ENCODE results near the gene PBX4.

Gene PBX4

DNA sequence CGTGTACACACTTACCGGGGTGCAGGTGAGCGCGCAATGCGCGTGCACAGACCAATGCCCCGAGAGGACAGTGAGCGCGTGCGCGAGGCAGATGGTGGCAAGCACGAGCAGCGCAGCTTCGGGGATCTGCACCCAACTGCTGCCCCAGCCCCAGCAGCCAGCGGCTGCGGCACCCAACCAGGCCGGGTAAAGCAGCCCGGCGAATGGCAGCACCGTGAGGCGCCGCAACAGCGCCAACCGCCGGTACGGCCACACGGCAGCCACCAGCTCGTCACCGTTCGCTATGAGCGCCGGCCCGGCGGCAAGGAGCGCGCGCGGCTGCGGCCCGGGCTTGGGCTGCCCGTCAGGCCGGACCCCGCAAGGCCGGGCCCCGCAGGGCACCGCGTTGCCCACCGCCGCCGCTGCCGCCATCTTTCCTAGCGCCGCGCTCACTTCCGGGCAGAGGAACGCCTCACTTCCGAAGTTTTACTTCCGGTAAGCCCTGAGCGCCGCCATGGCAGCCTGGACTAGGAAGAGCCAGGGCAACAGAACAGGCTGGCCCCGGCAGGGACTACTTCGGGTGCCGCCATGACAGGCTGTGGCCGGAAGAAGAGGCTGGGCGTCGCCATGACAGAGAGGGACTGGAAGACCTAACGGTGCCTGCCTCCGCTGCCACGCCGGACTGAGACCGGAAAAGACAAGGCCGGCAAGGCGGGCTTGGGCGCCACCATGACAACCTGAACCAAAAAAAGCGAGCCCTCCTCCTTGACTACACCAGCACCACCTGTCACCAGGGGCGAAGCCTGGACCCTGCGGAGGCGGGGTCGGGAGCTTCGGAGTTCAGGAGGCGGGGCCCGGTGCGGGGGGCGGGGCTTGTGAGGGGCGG is 45.0 kb upstream of the PBX4 start, which contains the start of gene ATP13A1 (continued):
- TF ChIP-seq, protein P1, sequence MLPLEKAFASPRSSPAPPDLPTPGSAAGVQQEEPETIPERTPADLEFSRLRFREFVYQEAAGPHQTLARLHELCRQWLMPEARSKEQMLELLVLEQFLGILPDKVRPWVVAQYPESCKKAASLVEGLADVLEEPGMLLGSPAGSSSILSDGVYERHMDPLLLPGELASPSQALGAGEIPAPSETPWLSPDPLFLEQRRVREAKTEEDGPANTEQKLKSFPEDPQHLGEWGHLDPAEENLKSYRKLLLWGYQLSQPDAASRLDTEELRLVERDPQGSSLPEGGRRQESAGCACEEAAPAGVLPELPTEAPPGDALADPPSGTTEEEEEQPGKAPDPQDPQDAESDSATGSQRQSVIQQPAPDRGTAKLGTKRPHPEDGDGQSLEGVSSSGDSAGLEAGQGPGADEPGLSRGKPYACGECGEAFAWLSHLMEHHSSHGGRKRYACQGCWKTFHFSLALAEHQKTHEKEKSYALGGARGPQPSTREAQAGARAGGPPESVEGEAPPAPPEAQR (tag by site-specific recombination; IDR thresholded peaks at IDR 0.05), result no peak
- TF ChIP-seq ZNF214 (tag by site-specific recombination; IDR thresholded peaks at IDR 0.05; ENCODE audit: borderline replicate concordance) (no peak), GLI4 (tag by site-specific recombination; IDR thresholded peaks at IDR 0.05) (no peak), SALL2 (tag by site-specific recombination; IDR thresholded peaks at IDR 0.05; ENCODE audit: borderline replicate concordance) (no peak), ZNF426 (tag by site-specific recombination; IDR thresholded peaks at IDR 0.05) (no peak), REPIN1 (tag by site-specific recombination; IDR thresholded peaks at IDR 0.05; ENCODE audit: low read depth) (no peak), OVOL3 (tag by site-specific recombination; IDR thresholded peaks at IDR 0.05) (peak; percentile 85), ZBTB17 (tag by site-specific recombination; IDR thresholded peaks at IDR 0.05) (0 out of 2 replicates have a peak, but pooled peaks have one; percentile 6), ZNF785 (tag by site-specific recombination; IDR thresholded peaks at IDR 0.05) (no peak), ZNF37A (tag by site-specific recombination; IDR thresholded peaks at IDR 0.05) (no peak), ZNF660 (tag by site-specific recombination; IDR thresholded peaks at IDR 0.05) (no peak), KLF10 (tag by site-specific recombination; IDR thresholded peaks at IDR 0.05) (no peak), HOXA7 (CRISPR knock-in tag; IDR thresholded peaks at IDR 0.05; ENCODE audit: borderline replicate concordance) (no peak), ZNF549 (tag by site-specific recombination; IDR thresholded peaks at IDR 0.05) (no peak), ZNF19 (tag by site-specific recombination; IDR thresholded peaks at IDR 0.05; ENCODE audit: low read depth) (no peak), ZNF274 (IDR thresholded peaks at IDR 0.05; ENCODE audit: low read length) (no peak), ZNF274 (tag by site-specific recombination; IDR thresholded peaks at IDR 0.05; ENCODE audit: borderline replicate concordance) (no peak), ZNF701 (tag by site-specific recombination; IDR thresholded peaks at IDR 0.05) (no peak), ZNF600 (tag by site-specific recombination; IDR thresholded peaks at IDR 0.05) (no peak)
- TF ChIP-seq, protein P2, sequence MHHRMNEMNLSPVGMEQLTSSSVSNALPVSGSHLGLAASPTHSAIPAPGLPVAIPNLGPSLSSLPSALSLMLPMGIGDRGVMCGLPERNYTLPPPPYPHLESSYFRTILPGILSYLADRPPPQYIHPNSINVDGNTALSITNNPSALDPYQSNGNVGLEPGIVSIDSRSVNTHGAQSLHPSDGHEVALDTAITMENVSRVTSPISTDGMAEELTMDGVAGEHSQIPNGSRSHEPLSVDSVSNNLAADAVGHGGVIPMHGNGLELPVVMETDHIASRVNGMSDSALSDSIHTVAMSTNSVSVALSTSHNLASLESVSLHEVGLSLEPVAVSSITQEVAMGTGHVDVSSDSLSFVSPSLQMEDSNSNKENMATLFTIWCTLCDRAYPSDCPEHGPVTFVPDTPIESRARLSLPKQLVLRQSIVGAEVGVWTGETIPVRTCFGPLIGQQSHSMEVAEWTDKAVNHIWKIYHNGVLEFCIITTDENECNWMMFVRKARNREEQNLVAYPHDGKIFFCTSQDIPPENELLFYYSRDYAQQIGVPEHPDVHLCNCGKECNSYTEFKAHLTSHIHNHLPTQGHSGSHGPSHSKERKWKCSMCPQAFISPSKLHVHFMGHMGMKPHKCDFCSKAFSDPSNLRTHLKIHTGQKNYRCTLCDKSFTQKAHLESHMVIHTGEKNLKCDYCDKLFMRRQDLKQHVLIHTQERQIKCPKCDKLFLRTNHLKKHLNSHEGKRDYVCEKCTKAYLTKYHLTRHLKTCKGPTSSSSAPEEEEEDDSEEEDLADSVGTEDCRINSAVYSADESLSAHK (tag by site-specific recombination; IDR thresholded peaks at IDR 0.05), result no peak
- TF ChIP-seq, protein P3, sequence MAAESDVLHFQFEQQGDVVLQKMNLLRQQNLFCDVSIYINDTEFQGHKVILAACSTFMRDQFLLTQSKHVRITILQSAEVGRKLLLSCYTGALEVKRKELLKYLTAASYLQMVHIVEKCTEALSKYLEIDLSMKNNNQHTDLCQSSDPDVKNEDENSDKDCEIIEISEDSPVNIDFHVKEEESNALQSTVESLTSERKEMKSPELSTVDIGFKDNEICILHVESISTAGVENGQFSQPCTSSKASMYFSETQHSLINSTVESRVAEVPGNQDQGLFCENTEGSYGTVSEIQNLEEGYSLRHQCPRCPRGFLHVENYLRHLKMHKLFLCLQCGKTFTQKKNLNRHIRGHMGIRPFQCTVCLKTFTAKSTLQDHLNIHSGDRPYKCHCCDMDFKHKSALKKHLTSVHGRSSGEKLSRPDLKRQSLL (tag by site-specific recombination; IDR thresholded peaks at IDR 0.05), result no peak
- TF ChIP-seq, protein P4, sequence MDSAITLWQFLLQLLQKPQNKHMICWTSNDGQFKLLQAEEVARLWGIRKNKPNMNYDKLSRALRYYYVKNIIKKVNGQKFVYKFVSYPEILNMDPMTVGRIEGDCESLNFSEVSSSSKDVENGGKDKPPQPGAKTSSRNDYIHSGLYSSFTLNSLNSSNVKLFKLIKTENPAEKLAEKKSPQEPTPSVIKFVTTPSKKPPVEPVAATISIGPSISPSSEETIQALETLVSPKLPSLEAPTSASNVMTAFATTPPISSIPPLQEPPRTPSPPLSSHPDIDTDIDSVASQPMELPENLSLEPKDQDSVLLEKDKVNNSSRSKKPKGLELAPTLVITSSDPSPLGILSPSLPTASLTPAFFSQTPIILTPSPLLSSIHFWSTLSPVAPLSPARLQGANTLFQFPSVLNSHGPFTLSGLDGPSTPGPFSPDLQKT (IDR thresholded peaks at IDR 0.05; ENCODE audit: borderline replicate concordance, low read depth, low read length), result peak; percentile 67; the same call in 1 of the 2 replicates
- TF ChIP-seq, protein P5, sequence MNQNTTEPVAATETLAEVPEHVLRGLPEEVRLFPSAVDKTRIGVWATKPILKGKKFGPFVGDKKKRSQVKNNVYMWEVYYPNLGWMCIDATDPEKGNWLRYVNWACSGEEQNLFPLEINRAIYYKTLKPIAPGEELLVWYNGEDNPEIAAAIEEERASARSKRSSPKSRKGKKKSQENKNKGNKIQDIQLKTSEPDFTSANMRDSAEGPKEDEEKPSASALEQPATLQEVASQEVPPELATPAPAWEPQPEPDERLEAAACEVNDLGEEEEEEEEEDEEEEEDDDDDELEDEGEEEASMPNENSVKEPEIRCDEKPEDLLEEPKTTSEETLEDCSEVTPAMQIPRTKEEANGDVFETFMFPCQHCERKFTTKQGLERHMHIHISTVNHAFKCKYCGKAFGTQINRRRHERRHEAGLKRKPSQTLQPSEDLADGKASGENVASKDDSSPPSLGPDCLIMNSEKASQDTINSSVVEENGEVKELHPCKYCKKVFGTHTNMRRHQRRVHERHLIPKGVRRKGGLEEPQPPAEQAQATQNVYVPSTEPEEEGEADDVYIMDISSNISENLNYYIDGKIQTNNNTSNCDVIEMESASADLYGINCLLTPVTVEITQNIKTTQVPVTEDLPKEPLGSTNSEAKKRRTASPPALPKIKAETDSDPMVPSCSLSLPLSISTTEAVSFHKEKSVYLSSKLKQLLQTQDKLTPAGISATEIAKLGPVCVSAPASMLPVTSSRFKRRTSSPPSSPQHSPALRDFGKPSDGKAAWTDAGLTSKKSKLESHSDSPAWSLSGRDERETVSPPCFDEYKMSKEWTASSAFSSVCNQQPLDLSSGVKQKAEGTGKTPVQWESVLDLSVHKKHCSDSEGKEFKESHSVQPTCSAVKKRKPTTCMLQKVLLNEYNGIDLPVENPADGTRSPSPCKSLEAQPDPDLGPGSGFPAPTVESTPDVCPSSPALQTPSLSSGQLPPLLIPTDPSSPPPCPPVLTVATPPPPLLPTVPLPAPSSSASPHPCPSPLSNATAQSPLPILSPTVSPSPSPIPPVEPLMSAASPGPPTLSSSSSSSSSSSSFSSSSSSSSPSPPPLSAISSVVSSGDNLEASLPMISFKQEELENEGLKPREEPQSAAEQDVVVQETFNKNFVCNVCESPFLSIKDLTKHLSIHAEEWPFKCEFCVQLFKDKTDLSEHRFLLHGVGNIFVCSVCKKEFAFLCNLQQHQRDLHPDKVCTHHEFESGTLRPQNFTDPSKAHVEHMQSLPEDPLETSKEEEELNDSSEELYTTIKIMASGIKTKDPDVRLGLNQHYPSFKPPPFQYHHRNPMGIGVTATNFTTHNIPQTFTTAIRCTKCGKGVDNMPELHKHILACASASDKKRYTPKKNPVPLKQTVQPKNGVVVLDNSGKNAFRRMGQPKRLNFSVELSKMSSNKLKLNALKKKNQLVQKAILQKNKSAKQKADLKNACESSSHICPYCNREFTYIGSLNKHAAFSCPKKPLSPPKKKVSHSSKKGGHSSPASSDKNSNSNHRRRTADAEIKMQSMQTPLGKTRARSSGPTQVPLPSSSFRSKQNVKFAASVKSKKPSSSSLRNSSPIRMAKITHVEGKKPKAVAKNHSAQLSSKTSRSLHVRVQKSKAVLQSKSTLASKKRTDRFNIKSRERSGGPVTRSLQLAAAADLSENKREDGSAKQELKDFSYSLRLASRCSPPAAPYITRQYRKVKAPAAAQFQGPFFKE (tag by site-specific recombination; IDR thresholded peaks at IDR 0.05; ENCODE audit: borderline replicate concordance), result no peak
- TF ChIP-seq, protein P6, sequence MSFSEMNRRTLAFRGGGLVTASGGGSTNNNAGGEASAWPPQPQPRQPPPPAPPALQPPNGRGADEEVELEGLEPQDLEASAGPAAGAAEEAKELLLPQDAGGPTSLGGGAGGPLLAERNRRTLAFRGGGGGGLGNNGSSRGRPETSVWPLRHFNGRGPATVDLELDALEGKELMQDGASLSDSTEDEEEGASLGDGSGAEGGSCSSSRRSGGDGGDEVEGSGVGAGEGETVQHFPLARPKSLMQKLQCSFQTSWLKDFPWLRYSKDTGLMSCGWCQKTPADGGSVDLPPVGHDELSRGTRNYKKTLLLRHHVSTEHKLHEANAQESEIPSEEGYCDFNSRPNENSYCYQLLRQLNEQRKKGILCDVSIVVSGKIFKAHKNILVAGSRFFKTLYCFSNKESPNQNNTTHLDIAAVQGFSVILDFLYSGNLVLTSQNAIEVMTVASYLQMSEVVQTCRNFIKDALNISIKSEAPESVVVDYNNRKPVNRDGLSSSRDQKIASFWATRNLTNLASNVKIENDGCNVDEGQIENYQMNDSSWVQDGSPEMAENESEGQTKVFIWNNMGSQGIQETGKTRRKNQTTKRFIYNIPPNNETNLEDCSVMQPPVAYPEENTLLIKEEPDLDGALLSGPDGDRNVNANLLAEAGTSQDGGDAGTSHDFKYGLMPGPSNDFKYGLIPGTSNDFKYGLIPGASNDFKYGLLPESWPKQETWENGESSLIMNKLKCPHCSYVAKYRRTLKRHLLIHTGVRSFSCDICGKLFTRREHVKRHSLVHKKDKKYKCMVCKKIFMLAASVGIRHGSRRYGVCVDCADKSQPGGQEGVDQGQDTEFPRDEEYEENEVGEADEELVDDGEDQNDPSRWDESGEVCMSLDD (tag by site-specific recombination; IDR thresholded peaks at IDR 0.05), result no peak
